ENCODE results near the gene PNMA1.

The PNMA1 gene

DNA sequence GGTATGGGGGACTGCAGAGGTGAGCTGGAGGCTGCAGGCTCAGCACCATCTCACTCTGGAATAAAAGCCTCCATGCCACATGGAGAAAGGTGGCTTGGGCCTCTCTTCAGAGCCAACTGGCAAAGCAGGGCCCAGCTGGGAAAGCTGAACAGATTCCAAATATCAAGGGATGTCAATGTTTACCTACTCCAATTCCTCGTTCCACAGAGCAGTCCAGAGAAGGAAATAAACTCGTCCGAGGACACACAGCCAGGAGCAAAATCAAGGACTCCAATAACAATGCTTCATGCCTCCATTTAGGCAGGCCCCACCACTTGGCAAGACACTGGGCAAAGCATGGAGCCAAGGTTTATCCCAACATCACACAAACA lies 36.3 kb upstream of the PNMA1 start:
- FAIRE-seq: no peak

DNA sequence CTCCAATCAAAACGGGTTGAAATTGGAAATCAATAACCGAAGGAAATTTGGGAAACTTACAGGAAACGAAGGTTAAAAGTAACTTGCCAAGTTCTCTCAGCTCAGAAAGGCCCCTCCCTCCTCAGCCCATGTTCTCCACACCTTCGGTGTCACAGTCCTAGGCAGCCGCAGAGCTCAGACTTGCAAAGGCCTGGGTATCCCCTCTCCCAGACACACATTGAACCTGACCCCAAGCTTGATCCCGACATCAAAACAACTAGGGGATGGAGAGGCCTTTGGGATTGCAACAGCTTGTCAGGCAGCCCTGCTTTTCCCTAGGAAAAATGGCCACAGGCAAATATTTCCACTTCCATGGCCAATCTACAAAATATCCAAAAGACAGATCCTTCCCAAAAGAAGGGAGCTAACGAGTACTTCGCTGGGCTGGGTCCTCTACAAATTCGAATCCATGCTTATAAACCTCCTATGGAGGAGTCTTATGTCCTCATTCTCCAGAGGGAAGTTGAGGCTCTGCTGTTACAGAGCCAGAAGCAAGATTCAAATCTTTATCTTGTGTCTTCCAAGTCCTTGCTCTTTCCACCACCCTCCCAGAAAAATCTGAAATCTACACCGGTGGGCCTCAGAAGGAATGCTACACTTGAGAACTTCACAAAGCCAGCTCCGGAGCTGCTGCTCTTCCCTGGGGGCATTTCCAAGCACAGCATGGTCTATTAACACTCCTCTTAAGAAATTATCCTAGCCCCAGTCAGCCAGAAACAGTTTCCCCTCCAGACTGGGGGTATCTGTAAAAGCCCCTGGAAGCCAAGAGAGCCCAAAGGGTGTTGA lies 35.7 kb upstream of the PNMA1 start:
- FAIRE-seq: no peak

DNA sequence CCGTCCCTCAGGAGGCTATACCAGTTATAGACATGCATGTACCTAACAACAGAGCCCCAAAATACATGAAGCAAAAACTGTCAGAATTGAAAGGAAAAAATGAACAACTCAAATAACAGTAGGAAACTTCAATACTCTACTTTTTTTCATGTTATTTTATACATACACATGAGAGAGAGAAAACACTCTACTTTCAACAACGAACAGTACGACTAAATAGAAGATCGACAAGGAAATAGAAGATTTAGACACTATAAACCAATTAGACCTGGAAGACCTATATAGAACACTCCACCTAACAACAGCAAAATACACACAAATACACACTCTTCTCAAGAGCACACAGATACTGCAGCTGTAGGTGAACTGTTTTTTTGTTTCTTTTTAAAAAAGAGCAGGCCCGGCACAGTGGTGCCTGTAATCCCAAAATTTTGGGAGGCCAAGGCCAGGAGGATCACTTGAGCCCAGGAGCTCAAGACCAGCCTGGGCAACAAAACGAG lies 34.7 kb upstream of the PNMA1 start:
- FAIRE-seq: no peak

DNA sequence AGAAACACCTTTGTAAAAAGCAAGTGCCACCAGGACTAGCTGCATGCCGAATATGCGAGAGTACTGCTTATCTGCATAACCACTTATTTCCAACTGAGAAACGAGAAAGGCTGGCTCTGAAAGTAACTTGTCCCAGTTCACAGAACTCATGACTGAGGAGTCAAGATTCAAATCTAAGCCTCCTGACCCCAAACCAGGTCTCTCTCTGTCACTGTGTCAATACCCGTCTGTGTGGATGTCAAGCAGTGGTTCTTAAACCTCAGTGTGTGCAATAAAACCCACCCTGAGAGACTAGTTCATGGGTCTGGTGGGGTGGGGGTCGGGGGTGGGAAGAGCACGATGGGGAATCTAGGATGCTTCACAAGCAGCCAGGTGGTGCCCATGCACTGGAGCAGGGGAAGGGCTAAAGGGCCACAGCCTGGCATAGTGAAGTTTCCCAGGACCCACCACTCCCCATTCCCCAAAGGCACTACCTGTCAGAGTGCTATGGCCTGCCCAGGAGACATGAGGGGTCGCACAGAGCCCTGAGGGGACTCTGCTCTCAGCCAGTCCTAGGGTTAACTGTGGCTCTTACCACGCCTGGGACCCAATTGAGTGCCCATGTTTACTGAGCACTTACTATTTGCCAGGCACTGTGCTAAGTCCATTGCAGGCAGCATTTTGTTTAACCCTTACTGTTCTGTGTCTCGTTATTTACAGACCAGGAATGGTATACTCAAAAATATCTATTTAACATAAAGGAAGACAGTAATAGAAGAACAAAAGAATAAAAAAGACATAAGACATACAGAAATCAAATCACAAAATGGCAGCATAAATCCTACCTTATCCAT lies 33.4 kb upstream of the PNMA1 start:
- no peak for FAIRE-seq

DNA sequence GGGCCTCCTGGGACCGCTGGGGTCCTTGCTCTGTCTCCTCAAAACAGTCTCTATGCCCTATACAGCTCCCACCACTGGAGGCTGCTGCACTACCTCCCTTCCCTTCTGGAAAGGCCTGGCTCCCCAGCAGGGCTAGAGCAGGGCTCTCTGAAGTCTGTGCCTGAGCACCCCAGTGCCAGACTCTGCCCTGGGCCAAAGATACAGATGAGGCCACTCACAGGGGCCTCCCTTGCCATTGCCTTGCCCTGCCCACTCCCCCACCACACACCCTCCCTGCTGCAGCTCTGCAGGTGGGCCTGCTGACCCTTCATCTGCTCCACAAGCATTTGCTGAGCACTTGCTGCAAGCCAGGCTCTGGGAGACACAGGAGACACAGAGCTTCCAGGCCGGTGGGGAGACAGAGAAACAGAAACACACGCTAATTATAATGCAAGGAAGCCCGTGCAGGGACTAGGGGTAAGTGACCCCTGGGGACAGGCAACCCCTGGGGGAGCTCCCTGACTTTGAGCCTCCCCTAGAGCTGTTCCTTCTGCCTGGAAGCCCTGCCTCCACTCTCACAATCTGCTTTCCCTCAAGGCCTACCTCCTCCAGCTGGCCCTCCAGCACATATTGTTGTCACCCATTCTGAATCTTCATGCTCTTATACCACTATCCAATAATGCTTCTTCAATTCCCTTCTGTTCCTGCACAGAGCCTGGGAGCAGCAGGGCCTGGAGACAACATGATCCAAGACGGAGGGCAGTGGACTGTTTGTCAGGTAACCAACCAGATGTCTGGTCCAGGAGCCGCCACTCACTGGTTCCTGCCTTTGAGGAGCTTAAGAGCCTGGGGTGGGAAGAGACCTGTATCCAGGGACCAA lies 32.6 kb upstream of the PNMA1 start:
- no peak for FAIRE-seq

DNA sequence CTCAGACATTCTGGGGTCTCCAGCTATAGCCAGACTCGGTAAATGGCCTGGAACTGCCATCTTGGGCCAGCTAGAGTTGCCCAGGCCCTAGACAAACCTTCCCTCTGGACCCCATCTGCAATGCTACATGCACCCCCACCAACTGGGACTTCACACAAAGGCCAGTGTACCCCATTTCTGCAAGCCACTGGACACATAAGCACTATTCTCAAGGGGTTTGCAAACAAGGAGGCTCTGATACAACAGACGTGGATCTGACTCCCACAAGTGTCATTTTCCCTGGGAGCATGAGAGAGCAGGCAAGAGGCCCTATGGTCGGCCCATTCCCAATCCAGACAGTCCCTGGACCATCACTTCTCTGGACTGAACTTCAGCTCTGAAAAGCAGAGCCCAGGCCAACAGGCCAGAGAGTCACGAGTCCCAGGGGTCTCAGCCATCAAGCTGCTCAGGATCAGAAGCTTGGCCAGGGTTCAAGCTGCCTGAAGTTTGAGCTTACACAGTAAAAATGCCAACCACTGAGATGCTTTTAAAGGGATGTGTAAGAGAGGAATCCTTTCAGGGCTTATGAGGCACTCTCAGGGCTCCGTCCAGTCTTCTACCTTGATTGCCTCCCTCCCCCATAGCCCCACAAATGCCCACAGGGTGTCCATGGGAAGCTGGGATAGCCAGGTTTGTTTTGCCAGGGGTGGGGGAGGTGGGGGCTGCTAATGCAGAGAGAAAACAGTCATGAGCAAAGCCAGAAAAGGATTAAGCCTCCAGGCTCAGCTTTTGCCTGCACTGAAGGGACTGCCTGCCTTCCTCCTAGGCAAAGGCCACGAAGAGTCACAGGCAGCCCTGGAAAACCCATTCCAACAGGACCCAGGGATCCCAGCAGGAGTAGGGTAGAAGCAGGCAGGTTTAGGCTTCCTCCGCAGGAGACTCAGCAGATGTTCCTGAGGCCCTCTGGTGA lies 31.7 kb upstream of the PNMA1 start:
- no peak for FAIRE-seq

DNA sequence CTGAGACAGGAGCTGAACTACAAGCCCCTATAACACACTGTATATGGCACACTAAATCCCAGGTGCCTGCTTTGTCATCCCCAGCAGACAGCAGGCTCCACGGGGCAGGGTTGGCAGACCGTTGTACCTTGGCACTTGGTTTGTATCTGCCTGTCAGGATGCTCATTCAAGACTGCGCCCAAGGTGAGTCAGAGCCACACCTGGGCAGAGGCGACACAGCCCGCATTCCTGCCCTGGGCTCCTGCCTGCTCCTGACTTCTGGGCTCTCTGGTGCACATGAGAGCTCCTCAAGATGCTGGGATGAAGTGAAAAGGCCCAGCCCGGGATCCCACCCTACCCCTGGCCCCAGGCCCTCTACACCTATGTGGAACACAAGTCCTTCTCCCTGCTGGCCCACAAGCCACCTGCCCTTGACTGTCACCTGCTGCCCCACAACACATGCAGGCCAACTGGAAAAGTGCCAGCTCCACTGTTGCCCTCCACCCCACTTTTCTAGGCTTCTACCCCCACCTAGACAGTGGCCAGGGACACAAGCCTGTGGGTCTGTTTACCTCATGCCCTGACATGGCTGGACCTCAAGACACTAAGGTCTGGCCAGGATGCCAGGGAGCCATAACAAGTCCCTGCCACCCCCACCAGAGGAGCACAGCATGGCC lies 30.8 kb upstream of the PNMA1 start:
- no peak for FAIRE-seq

DNA sequence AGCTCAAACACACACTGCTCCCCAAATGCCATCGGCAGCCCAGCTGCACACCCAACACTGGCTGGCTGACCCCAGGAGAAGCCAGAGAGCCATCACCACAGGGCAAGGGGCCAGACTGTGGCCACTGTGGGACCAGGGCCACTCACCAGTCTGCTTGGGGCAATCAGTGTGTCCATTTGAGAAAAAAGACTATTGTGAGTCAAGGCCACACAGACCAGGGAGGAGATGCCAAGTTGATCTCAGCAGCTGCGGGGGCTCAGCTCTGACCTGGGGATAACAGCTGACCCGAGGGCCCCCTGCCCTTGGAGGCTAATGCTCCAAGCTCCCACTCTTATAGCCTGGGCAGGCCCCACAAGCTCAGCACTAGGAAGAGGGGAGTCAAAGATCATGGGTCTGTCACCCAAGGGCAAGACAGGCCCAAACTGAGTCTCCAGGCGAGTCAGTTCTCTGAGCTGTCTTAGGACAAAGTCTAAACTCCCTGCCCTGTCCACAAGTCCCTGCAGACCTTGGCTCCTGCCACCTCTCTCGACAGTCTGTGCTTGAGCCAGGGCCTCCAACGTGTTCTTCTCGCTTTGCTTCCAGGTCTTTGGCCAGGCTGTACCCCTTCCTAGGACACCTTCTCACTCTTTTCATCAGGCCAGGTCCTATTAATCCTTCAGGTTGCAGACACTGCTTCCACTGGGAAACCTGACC lies 30.1 kb upstream of the PNMA1 start:
- no peak for FAIRE-seq

DNA sequence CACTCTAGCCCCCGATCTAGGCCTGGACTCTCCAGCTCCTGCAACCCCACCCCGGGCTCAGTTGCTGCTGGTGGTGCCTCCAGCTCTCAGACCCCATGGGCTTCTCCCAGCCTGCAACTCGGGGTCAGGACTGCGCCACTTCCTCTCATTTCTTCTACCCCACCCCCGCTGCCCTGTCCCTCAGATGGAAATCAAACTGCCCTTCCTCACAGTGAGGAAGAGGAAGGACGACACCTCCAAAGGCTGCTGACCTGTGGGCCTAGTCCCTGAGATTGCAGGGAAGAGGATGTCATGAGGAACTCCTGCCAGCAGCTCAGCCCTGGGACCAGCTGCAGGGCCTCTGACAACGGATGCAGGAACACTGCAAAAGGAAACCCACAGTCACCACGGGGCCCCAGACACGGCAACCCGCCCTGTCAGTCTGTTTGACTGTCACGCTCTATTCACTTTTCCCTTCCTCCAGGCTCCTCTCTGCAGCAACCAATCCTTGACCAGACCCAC lies 29.3 kb upstream of the PNMA1 start:
- no peak for FAIRE-seq

DNA sequence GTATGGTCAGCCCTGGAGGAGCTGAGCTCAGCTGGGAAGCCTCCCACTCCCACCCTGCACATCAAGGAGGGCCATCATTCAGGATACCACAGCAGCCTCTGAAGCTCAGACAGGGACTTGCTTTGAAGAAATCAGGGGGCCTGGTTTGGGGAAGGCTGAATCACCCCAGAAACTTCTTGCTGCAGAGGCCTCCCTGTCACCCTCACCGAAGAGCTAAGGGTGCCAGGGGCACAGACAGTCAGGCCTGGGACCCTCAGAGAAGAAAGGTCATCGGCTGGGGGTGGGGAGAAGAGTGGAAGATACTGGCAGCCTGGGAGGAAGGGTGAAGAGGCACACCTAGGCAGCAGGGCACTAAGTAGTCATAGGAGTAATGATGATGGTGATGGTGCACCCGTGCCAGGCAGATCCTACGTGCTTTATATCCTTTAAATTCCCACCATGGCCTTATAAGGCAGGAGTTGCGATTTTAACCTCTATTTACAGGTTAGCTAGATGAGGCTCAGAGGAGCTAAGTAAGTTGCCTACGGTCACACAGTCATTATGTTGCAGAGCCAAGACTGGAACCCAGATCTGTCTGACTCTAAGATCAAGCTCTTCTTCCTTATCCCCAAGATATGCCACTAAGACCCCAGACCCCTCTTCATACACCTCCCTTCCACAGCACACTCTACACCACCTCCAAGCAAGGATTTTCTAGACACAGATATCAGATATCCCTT lies 28.5 kb upstream of the PNMA1 start:
- FAIRE-seq: no peak

DNA sequence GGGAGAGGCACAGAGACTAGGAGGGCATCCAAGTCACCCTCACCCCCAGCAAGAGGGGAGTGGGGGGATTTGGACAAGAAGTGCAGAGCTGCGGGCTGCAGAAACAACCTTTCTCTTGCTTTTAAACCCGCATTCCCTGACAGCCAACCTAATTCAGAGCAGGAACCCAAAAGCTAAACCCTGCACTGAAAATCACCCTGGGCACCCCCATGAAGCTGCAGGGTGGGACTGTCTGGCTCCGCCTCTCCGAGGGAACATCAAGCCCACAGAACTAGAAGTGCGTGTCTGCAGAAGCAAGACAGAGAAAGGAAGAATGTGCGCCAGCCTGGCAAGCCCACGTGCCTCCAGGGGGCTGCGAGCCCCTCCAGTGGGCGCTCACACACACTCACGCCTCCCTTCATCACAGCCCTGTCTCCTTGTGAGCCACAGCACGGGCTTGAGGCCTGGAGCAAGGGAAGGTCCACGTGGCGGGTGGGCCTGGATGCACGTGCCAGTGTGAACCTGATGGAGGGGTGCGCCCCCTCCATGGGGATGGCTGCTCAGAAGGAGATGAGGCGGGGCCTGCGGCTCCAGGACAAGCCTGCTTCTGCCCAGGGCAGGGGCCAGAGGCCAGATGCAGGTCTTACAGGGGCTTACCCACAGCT lies 27.8 kb upstream of the PNMA1 start:
- FAIRE-seq: no peak

DNA sequence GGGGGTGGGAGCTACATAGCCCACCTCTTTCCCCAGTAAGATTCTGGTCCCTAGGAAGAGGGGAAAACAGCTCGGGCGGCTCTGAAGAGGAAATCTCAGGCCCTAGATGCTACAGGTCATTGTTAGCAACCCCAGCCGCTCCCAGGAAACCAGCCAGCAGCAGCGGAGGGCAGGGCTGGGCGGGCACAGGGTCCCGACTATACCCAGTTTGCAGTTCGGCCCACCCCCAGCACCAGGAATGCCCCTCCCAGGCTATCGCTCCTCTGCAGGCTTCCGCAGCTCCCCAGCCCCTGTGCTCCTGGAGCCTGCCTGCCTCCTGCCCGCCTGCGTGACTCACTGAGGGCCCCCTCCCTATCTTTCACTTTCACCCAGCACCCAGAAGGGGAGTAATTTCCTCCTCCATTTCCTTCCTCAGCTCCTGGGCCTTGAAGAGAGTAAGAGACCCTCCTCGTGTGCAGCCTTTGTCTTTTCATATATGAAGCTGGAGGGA lies 27.2 kb upstream of the PNMA1 start:
- no peak for FAIRE-seq

DNA sequence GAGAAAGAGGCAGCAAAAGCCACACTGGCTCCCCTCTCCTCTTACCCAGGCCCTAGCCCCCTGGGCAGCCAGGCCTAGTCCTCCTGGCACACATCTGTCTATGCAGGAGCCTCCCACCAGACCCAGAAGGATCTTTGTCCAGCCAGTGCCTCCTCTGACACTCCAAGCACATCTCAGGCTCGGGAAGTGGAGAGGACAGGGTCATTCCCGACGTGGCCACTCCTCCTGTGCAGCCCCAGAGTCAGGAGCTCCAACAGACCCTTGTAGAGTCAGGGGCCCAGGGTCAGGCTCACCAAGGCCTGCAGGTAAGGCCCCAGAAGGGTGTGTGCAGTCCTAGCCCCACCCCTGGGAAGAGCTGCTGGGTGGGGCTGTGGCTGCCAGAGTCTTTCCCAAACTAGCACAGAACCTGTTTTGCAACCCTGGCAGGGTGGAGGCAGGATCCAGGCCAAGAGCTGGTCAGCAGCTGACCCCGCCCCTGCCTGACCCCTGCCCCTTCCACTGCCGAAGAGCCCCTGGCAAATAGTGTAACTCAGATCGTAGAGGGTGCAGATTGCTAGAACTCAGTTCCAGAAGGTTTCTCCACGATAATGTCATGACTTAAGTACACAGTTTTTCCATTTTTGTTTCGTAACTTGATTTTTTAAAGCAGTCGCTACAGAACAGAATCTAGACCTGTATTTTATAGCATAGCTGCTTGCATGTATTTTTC lies 26.6 kb upstream of the PNMA1 start:
- FAIRE-seq: no peak

DNA sequence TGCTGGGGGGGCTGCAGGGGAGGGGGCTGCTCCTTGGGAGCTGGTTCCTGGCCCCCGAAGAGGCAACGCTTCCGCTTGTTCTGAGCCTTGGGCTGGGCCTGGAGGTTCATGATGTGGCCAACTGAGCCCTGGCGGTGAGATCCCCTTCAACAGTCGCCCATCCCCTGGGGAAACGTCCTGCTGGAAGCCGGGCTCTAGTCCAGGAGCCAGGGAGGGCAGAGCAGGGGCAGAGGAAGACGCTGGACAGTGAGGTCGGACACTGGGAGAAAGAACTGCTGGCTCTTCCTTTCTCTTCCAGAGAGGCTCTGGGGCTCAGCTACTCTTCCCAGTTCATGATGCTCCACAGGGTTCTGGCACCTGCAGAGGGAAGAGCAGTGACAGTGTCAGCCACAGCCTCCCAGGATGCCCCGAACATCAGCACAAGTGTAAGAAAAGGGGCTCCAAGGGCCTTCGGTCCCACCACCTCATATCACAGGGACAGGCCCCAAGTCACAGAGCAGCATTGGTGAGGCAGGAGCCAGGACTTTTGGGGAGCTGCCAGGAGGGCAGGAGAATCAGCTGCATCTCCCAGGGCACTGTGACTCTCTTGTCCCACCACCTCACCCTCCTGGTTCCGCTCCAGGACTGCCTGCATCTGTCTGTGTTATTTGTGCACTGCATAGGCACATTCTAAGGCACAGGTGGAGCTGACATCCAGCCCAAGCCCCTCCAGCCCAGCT lies 25.9 kb upstream of the PNMA1 start:
- FAIRE-seq: no peak

DNA sequence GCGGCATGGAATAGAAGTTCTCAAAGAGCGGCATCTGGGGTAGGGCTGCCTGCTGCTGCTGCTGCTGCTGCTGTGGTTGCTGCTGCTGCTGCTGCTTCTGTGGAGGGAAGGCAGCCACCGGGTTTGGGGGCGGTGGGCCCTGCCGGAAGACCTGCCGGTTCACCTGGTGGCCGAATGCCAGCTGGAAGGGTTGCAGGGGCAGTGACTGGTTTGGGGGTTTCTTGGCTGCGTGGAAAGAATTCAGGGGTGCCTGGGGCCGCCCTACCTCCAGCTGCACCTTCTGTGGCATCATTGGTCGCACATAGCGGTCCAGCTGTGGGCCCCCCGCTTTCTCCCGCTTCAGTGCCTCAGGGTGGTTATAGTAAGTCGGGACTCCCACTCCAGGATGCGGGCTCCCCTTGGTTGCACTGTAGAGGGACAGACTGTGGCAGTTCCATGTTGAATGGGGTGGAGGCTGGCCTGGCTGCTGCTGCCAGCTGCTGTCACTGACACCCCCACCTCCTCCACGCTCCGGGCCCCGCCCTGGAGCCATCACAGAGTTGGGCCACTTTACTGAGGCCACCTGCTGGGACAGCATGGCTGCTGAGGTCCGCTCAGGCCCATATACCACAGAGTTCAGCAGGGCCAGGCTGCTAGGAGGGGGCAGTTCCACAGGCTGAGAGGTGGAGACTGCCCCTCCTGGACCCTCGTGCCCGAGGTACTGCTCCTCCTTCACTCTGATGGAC lies 25.2 kb upstream of the PNMA1 start:
- no peak for FAIRE-seq

DNA sequence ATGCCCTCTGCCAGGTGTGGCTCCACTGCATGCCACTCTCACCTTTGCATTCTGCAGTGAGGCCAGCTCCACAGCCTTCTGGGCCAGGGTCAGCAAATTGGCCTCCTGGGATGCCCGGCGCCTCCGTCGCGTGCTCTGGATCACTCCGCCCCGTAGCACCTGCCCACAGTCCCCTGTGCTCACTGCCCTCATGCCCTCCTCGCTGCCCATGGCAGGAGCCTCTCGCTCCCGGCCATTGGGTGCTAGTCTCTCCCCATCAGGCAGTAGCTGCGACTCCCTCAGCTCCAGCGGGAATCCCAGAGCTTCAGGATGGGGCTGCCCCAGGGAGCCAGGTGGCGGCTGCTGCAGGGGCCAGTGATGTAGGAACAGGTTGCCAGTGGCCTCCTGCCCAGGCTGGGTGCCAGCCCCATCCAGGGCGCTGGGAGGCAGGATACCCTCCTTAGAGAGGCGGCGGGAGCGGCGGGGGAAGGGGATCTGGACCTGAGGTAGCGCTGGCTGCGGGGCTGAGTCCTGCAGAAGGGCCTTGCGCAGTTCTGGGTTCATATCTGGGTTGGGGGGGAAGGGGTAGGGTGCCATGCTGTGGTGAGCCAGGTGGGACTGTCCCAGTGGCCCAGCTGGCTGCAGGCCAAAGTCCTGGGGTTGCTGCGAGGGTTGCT lies 24.5 kb upstream of the PNMA1 start:
- FAIRE-seq: no peak

DNA sequence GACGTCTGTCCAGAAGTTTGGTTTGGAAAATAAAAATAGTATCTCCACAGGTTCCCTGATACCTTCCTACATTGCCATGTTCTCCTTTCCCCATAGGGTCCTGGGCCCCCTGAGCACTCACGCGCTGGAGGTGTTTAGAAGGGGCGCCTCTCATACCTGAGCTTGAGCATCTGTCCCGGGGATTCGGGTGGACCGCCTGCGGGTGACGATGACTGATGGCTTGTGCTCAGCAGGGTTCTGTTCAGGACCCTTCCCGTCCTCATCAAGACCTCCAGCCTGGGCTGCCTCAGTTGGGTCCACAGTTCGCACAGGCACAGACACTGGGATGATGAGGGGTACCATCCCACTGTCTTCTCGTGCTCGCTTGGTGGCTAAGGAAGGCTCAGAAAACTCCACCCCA lies 22.7 kb upstream of the PNMA1 start:
- FAIRE-seq: no peak
